GDM1 (cell line): Measurements from ENCODE around the gene TCEAL7.
A peak's percentile ranks its signal among the peaks of the same experiment; 100 is the strongest.
"Not testable (repeated sequence)": the region's sequence is repeated elsewhere in the genome, so short reads cannot be mapped to it uniquely, and the experiment has no call there.

Experiments
- DNase-seq: peaks from one replicate; lab custom pipeline; 2025; lab: John Stamatoyannopoulos, UW

Gene TCEAL7, protein sequence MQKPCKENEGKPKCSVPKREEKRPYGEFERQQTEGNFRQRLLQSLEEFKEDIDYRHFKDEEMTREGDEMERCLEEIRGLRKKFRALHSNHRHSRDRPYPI

GRCh38 chrX:103329991-103330390 is at the start of gene TCEAL7:
TCEAL7 (plus strand) TSS chrX:103330239; CDS start chrX:103331404, 1,165 bp downstream.
- no peak for DNase-seq

DNA sequence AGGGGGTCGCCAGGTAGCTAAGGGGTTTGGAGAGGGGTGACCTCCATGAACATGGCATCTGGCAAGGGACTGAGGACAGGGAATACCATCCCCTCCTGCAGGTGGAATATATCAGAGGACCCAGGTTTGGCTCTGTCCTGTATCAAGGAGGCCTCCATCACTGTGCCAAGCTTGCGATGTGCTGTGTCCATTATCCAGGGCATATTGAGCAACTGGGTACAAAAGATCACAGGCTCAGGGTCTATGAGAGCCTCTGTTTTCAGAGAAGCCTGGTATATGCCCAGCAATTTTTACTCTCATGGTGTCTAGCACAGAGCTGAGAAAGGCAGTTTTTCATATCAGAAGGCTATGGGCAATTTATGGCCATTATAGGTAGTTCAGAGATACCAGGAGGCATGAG is 36.9 kb upstream of the TCEAL7 start:
- no peak for DNase-seq

GRCh38 chrX:103304705-103305104 is 25.3 kb upstream of the TCEAL7 start:
- no peak for DNase-seq

- DNase-seq = not testable (repeated sequence)
Observed at GRCh38 chrX:103305666-103306065, 24.4 kb upstream of the TCEAL7 start.

GRCh38 chrX:103309860-103310554 is 20.0 kb upstream of the TCEAL7 start:
- no peak for DNase-seq

- DNase-seq = peak; percentile 10
Observed at GRCh38 chrX:103310555-103311398, 19.3 kb upstream of the TCEAL7 start, which contains the start of gene BEX2. BEX2 (minus strand) TSS chrX:103310990; CDS start chrX:103309976, 1,014 bp downstream.

GRCh38 chrX:103311399-103311780 is 18.6 kb upstream of the TCEAL7 start:
- DNase-seq = no peak

DNA sequence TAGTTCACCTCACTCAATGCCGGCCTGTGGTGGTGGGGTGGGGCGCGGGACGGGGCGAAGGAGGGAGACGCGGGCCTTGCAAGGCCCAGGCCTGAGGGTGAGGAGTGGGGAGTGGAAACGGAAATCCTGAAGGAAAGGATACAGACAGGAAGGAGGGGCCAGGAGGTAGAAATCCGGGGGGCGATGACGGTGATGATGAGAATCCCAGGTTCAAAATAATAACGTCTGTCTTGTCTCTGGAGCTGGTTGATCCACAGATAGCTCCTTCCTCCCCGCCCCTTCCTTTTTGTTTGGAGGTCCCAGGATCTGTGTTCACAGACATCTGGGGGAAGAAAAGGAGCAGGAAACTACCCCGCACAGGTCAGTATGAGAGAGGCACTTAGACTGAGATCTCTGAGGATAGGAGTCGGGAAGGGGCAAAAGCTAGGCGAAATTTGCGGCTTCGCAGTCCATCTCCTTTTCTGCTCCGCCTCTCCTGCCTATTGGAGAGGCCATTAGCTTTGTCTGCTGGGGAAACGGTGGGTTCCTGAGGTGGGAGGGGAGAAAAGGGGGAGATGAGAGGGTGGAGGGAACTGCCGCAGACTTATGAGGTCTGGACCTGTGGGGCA is 746 bp downstream of the TCEAL7 start:
- DNase-seq = no peak

DNA sequence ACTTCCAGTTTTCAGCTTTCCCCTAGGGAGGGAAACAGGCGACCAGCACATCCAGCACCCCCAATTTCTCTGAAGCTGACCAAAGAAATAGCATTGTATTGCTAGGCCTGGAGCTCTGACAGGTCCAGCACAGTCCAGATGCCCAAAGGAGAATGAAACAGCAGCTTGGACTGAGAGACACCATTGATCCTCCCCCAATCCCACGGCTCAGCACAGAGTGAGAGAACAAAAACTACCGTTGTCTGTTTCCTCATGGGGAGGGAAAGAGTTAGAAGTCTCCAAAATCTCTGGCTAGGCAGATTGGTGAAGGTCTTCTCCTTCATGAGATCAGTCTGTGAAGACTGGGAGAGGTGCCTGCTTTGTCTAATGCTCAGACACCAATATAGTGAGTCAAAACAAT is 8.6 kb downstream of the TCEAL7 start:
- DNase-seq = no peak

GRCh38 chrX:103343105-103343504 is 13.1 kb downstream of the TCEAL7 start:
- peak; percentile 12 for DNase-seq

DNA sequence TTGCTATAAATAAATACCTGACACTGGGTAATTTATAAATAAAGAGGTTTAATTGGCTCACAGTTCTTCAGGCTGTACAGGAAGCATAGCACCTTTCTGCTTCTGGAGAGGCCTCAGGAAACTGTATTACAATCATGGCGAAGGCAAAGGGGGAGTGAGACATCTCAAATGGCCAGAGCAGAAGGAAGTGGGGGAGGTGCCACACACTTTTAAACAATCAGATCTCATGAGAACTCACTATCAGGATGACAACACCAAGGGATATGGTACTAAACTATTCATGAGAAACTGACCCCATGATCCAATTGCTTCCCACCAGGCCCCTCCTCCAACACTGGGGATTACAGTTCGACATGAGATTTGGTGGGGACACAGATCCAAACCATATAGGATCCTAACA is 14.6 kb downstream of the TCEAL7 start:
- DNase-seq = no peak

DNA sequence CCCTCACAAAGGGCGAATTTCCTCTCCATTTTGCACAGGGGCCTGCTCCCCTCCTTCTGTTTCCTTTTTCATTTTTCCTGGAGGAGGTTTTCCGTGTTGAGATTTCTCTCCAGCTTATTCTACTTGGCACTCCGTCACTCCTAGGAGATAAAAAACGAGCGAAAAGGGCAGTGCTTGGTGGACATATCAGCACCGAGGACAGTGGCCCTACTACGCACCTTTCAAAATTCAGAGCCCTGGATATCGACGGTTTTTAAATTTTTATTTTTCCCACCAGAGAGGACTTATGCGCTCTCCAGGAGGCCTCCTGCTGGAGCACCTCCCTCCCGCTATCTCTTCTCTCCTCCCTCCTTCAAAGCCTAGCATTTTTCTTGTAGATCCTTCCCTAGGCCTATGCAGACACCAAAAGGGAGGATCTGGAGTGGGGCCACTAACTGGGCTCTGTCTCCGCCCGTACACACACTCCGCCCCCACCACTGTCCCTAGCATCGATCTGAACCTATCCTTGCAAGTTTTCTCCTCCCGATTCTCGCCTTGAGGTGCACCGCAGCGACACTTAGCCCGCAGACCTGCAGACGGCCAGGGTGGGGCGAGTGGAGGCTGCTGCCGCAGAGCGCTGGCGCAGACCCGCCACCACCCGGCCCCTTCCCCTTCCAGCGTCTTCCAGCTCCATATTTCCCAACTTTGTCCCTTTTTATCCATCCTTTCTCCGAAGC is 17.8 kb downstream of the TCEAL7 start:
- no peak for DNase-seq

GRCh38 chrX:103356130-103356798 is 26.2 kb downstream of the TCEAL7 start, which contains the start of gene TCEAL9:
TCEAL9 (plus strand) TSS chrX:103356506; CDS start chrX:103357685, 1,179 bp downstream.
- peak; percentile 47 for DNase-seq

- no peak for DNase-seq
Observed at GRCh38 chrX:103356858-103357257, 26.8 kb downstream of the TCEAL7 start.

- DNase-seq = no peak
Observed at GRCh38 chrX:103357871-103358270, 27.8 kb downstream of the TCEAL7 start.

GRCh38 chrX:103359605-103360004 is 29.6 kb downstream of the TCEAL7 start:
- not testable (repeated sequence) for DNase-seq

DNA sequence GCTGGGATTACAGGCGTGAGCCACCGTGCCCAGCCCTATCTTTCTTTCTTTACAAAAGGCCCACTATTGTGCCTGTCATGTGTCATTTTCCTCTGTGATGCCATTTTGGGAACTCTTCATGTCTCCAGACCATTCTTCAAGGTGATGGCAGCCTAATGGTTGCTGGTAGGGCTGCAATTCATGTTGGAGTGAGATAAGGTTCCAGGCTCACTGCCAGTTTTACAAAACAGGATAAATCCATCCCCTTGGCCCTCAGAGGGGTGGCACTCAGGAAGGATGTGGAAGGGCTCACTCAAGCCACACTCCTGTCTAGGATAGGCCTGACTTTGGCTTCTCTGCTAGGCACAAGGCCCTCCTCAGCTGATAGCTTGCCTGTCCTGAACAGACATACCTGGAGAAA is 30.1 kb downstream of the TCEAL7 start:
- DNase-seq = peak; percentile 75

DNA sequence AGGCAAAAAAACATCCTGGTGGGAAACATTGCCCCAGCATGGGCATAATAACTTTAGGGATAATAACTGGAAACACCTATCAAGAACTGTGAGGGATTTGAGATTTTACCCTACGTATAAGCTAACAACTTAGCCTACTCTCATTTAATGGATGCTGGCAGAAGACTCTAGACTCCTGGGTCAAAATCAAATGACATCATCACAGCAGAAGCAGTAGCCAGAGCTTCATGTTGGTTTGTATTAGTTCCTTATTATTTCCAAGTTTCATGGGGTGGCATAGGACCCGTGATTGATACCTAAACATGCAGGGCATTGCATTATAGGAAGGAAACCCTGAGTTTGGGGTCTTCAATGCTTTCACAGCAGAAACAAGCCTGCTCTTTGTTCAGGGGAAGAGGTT is 30.9 kb downstream of the TCEAL7 start:
- no peak for DNase-seq

DNA sequence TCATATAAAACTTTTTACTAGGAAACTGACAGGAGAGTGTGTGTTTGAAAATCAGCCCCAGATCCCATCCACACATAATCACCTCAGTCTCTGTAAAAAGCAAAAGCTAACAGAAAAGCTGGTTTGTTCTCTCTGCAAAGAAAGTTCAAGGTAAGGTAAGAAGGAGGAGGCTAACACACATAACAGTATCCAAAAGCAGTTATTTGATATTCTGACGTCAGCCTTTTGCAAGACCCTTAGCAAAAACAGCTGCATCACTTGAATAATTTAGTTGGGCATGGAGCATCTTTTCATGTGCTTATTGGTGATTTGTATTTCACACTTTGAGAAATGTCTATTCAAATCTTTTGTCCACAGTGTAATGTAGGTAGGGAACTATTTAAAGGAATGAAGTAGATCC is 31.8 kb downstream of the TCEAL7 start:
- DNase-seq = no peak

DNA sequence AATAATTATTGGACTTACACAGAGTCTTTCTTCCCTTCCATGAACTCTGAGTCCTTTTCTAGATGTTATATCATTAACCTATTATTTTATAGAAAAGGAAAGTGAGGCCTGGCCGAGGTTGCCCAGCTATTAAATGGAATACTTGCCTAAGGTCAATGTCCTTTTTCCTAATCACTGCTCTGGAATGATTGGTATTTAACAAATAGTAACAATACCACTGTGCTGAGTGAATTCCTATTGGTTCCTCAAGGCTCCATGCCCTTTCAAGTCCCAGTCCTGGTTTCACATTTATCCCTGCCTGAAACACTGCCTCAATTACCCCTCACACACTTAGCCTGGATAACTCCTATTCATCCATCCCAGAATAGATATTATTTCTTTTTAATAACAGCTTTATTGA is 32.4 kb downstream of the TCEAL7 start:
- no peak for DNase-seq

GRCh38 chrX:103363046-103363445 is 33.0 kb downstream of the TCEAL7 start:
- DNase-seq = no peak
